Liver (tissue), 9 donors: ENCODE results near the gene FA2H. TPM values are rescaled to one million over a fixed set of nuclear protein-coding genes. Genes with fewer than 3 reads are reported as not detected.

Experiments
- DNase-seq: peaks from one replicate; pipeline ENCODE4 v3.0.0-alpha.2; 2017; ENCODE audit warnings: low spot score
- H3K27ac ChIP-seq, 2 donors: one replicate each; pipeline ENCODE4 v1.7.0; 2013; ENCODE audit warnings: inconsistent platforms in 2 of 2, low read length in 2 of 2, control low read depth in 1 of 2, low read depth in 1 of 2, mild to moderate bottlenecking in 1 of 2
- H3K27me3 ChIP-seq, 4 donors: one replicate each; pipeline versions ENCODE4 v1.6.1 to v1.7.0; 2013; ENCODE audit warnings: low read length in 3 of 4, inconsistent platforms in 1 of 4, mild to moderate bottlenecking in 1 of 4, moderate library complexity in 1 of 4; ENCODE audit not compliant: control insufficient read depth in 4 of 4, insufficient read depth in 4 of 4
- H3K36me3 ChIP-seq, 4 donors: one replicate each; pipeline versions ENCODE4 v1.6.1 to v1.7.0; 2013; ENCODE audit warnings: low read length in 3 of 4, mild to moderate bottlenecking in 3 of 4, low read depth in 1 of 4, moderate library complexity in 1 of 4; ENCODE audit not compliant: control insufficient read depth in 4 of 4, insufficient read depth in 3 of 4
- H3K4me1 ChIP-seq, 4 donors: one replicate each; pipeline versions ENCODE4 v1.6.1 to v1.7.0; 2013; ENCODE audit warnings: low read length in 3 of 4, mild to moderate bottlenecking in 3 of 4, moderate library complexity in 1 of 4; ENCODE audit not compliant: control insufficient read depth in 4 of 4, insufficient read depth in 4 of 4
- H3K4me3 ChIP-seq, 3 donors: one replicate each; pipeline versions ENCODE4 v1.6.1 to v1.7.0; 2013; ENCODE audit warnings: low read length in 3 of 3, control low read depth in 1 of 3, low read depth in 1 of 3, mild to moderate bottlenecking in 1 of 3
- H3K9ac ChIP-seq, 2 donors: one replicate each; pipeline ENCODE4 v1.7.0; 2013; ENCODE audit warnings: low read length in 2 of 2, mild to moderate bottlenecking in 2 of 2, moderate library complexity in 2 of 2, control low read depth in 1 of 2, low read depth in 1 of 2
- H3K9me3 ChIP-seq, 4 donors: one replicate each; pipeline versions ENCODE4 v1.6.1 to v1.7.0; 2013; ENCODE audit warnings: low read length in 3 of 4; ENCODE audit not compliant: control insufficient read depth in 4 of 4
- FOXA2 ChIP-seq: IDR thresholded peaks from 2 replicates; pipeline ENCODE4 v1.6.1; 2016; ENCODE audit warnings: antibody characterized with exemption
- HNF4A ChIP-seq, 2 donors: conservative IDR thresholded peaks; 2 replicates each; pipeline ENCODE4 v1.6.1; 2016; ENCODE audit warnings: antibody characterized with exemption in 2 of 2, mild to moderate bottlenecking in 2 of 2
- HNF4G ChIP-seq: IDR thresholded peaks from 2 replicates; pipeline ENCODE4 v1.6.1; 2016; ENCODE audit warnings: antibody characterized with exemption
- NR2F2 ChIP-seq: IDR thresholded peaks from 2 replicates; pipeline ENCODE4 v1.6.1; 2016; ENCODE audit warnings: antibody characterized with exemption
- REST ChIP-seq: IDR thresholded peaks from 2 replicates; pipeline ENCODE4 v1.6.1; 2016; ENCODE audit warnings: antibody characterized with exemption, mild to moderate bottlenecking
- RXRA ChIP-seq, 2 donors: IDR thresholded peaks; 2 replicates each; pipeline ENCODE4 v1.6.1; 2017 to 2018; ENCODE audit warnings: antibody characterized with exemption in 2 of 2, mild to moderate bottlenecking in 1 of 2
- YY1 ChIP-seq: IDR thresholded peaks from 2 replicates; pipeline ENCODE4 v1.6.1; 2016; ENCODE audit warnings: antibody characterized with exemption, mild to moderate bottlenecking
- WGBS: extraction: QIAGEN DNeasy Blood & Tissue Kit; methylation state at CpG from one replicate; pipeline ENCODE4 v1.1.7; 2013; 5-methylcytosine and 5-hydroxymethylcytosine counted together
- polyA plus RNA-seq, 2 donors: library from polyadenylated mRNA; stranded (reverse) in 1 of 2; unstranded in 1 of 2; fragments of 200-250 nt in 1 of 2; fragments of >200 nt in 1 of 2; fragmentation: Nextera tagmentation in 1 of 2; extraction: Ambion mirVana in 1 of 2; gene quantifications; one replicate each; pipeline versions ENCODE4 v1.2.1 to v1.2.3, GENCODE V29; 2013 to 2015
- total RNA-seq, 2 donors: library from RNA; depleted of rRNA; stranded (reverse); fragments of >200 nt; gene quantifications; one replicate each; pipeline ENCODE4 v1.2.3, GENCODE V29; 2014
- TF ChIP-seq, protein P1 (sequence below): IDR thresholded peaks from 2 replicates; pipeline ENCODE4 v1.6.1; 2016; ENCODE audit warnings: antibody characterized with exemption
- TF ChIP-seq, protein P2 (sequence below): fragments of 150-350 bp; IDR thresholded peaks from 2 replicates; pipeline ENCODE4 v1.5.1; 2017; ENCODE audit warnings: improper control_type of control experiment, low read depth, low read length; ENCODE audit not compliant: missing input control
- donor health status: healthy.
- donor health status: healthy.
- donor health status: healthy.
- donor health status: healthy.
- donor health status: healthy.

FA2H gene
- total RNA-seq (under 1 TPM; 0.14 to 0.17 TPM), polyA plus RNA-seq (under 1 TPM in 1 of 2 donors, not detected in 1; 0.02 TPM)

DNA sequence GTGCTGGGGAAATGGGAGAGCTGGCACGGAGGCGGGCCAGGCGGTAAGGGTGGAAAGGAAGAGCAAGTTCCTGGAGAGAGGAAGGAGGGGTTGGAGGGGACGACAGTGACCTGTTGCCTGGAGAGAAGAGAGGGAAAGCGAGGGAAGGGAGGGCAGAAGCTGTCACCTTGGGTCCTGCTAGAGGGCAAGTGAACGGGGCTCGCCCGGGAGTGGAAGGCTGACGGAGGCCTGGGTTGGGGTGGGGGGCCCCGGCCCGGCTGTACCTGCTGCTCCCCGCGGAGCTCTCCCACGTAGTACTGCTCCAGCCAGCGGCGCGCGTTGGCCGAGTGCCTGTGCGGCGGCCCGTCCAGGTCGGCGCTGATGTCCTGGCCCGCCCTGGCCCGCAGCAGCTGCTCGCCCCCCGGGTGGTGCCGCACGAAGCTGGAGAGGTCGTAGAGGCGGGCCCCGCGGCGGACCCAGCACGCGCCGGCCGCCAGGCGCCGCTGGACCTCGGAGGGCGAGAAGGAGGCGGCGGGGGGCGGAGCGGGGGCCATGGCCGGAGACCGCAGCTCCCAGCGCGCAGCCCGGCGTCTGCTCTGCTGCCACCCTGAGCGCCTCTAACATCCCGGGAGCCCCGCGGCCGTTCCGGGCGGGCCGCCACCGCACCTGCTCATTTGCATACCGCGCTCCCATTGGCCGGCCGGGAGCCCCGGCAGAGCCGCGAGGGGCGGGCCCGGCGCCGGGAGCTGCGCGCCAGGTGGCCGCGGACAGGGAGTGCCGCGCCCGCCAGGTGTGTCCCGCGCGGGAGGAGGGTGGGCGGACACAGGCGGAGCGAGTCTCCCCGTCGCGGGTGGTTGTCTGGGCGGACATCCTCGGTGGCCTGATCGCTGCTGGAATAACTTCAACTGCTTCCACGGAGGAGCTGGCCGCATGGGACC, at the start of gene FA2H:
Gene FA2H, minus strand, starts transcription at position 598 of the 917 bp plus-strand sequence. Its CDS starts 65 bp downstream, at position 533.
- 1% methylated on average over 94 of the region's 94 CpGs for WGBS
- H3K9ac ChIP-seq: peak within 1 kb of the TSS in 1 of 2 donors; percentile 27

DNA sequence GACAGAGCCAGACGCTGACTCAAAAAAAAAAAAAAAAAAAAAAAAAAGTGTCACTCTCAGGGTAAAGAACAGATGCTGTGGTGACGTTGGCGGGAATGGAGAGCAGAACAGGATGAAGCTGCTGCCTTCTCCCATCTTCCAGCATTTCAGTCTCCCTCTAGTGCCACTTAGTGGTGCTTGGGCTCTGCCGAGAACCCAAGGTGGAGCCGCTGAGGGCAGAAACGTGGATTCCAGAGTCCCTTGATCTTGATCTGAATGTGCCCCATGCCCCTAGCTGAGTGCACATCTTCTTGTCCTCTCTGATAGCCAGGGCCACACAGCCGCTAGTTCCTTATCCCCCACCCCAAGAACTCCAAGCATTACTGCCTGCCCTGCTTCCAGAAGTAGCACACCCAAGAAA, 43.2 kb upstream of the FA2H start:
- Histone ChIP-seq H3K9ac (no peak overlapping the region), H3K27me3 (no peaks in the 10 kb centered on the region), H3K4me3 (no peak overlapping the region), H3K36me3 (no peaks in the 10 kb centered on the region), H3K9me3 (no peaks in the 10 kb centered on the region), H3K4me1 (peaks cover 0 to 3% (median under 1%) of the 10 kb centered on the region in 4 donors), H3K27ac (no peak overlapping the region)
- TF ChIP-seq REST (no peak), HNF4G (no peak), YY1 (no peak), FOXA2 (no peak)
- TF ChIP-seq, protein P1, sequence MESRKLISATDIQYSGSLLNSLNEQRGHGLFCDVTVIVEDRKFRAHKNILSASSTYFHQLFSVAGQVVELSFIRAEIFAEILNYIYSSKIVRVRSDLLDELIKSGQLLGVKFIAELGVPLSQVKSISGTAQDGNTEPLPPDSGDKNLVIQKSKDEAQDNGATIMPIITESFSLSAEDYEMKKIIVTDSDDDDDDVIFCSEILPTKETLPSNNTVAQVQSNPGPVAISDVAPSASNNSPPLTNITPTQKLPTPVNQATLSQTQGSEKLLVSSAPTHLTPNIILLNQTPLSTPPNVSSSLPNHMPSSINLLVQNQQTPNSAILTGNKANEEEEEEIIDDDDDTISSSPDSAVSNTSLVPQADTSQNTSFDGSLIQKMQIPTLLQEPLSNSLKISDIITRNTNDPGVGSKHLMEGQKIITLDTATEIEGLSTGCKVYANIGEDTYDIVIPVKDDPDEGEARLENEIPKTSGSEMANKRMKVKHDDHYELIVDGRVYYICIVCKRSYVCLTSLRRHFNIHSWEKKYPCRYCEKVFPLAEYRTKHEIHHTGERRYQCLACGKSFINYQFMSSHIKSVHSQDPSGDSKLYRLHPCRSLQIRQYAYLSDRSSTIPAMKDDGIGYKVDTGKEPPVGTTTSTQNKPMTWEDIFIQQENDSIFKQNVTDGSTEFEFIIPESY: no peak
- no peak for DNase-seq
- WGBS: 67% methylated on average over 7 of the region's 7 CpGs

More for the DNA sequence above, at the start of gene FA2H:
- H3K27me3 ChIP-seq: peaks cover 0 to 4% (median 0%) of the 10 kb centered on the region in 4 donors
- no peaks in the 10 kb centered on the region for H3K36me3 ChIP-seq
- H3K9me3 ChIP-seq: no peaks in the 10 kb centered on the region
- peak within 1 kb of the TSS in 2 of 3 donors; percentile 29 to 54 for H3K4me3 ChIP-seq
- H3K4me1 ChIP-seq: peaks cover 9 to 14% (median 9%) of the 10 kb centered on the region in 4 donors
- no peak within 1 kb of the TSS for H3K27ac ChIP-seq
- TF ChIP-seq, protein P2, sequence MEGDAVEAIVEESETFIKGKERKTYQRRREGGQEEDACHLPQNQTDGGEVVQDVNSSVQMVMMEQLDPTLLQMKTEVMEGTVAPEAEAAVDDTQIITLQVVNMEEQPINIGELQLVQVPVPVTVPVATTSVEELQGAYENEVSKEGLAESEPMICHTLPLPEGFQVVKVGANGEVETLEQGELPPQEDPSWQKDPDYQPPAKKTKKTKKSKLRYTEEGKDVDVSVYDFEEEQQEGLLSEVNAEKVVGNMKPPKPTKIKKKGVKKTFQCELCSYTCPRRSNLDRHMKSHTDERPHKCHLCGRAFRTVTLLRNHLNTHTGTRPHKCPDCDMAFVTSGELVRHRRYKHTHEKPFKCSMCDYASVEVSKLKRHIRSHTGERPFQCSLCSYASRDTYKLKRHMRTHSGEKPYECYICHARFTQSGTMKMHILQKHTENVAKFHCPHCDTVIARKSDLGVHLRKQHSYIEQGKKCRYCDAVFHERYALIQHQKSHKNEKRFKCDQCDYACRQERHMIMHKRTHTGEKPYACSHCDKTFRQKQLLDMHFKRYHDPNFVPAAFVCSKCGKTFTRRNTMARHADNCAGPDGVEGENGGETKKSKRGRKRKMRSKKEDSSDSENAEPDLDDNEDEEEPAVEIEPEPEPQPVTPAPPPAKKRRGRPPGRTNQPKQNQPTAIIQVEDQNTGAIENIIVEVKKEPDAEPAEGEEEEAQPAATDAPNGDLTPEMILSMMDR: peak; percentile 26
- TF ChIP-seq FOXA2: no peak
- TF ChIP-seq YY1: no peak
- no peak for TF ChIP-seq HNF4A (conservative IDR thresholded peaks at IDR 0.05)
- no peak for TF ChIP-seq RXRA (IDR thresholded peaks at IDR 0.05)
- no peak for TF ChIP-seq NR2F2
- peak; percentile 75 for DNase-seq
